ENCODE measurements around the gene CCDC152.

GRCh38 chr5:42719034-42719433 is 37.6 kb upstream of the CCDC152 start:
- TF ChIP-seq, protein P1, sequence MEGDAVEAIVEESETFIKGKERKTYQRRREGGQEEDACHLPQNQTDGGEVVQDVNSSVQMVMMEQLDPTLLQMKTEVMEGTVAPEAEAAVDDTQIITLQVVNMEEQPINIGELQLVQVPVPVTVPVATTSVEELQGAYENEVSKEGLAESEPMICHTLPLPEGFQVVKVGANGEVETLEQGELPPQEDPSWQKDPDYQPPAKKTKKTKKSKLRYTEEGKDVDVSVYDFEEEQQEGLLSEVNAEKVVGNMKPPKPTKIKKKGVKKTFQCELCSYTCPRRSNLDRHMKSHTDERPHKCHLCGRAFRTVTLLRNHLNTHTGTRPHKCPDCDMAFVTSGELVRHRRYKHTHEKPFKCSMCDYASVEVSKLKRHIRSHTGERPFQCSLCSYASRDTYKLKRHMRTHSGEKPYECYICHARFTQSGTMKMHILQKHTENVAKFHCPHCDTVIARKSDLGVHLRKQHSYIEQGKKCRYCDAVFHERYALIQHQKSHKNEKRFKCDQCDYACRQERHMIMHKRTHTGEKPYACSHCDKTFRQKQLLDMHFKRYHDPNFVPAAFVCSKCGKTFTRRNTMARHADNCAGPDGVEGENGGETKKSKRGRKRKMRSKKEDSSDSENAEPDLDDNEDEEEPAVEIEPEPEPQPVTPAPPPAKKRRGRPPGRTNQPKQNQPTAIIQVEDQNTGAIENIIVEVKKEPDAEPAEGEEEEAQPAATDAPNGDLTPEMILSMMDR (IDR thresholded peaks at IDR 0.05), result no peak
- no peak for TF ChIP-seq POLR2A (IDR thresholded peaks at IDR 0.05; ENCODE audit: low read depth)

Data from esophagus muscularis mucosa (tissue), 3 donors.